Neural cell (in vitro differentiated cells): ENCODE data around the gene IGLL5. TPM values are rescaled to one million over a fixed set of nuclear protein-coding genes. Genes with fewer than 3 reads are reported as not detected.

ENCODE experiments used
- H2AFZ ChIP-seq: fragments of 200-600, 300-800 bp; sonication (generic), shearing (Covaris generic); 2 replicates; pipeline ENCODE4 v1.6.0; 2014; ENCODE audit warnings: low read depth, mild to moderate bottlenecking, antibody characterized with exemption, low read length, moderate library complexity
- H3F3A ChIP-seq: fragments of 200-600 bp; shearing (Covaris generic); 2 replicates; pipeline ENCODE4 v1.6.1; 2016; ENCODE audit warnings: mild to moderate bottlenecking, moderate library complexity, mixed read lengths, antibody characterized with exemption, low read length; ENCODE audit not compliant: insufficient read depth, poor library complexity, severe bottlenecking
- H3K27ac ChIP-seq: fragments of 200-600, 300-800 bp; sonication (generic), shearing (Covaris generic); 2 replicates; pipeline ENCODE4 v1.5.1; 2014; ENCODE audit warnings: mild to moderate bottlenecking, low read length, moderate library complexity
- H3K27me3 ChIP-seq: fragments of 300-800, 200-600 bp; sonication (generic), shearing (Covaris generic); 2 replicates; pipeline ENCODE4 v1.6.0; 2014; ENCODE audit warnings: mild to moderate bottlenecking, low read depth, low read length, moderate library complexity; ENCODE audit not compliant: insufficient read depth
- H3K36me3 ChIP-seq: fragments of 300-800, 200-600 bp; sonication (generic), shearing (Covaris generic); 2 replicates; pipeline ENCODE4 v1.5.1; 2014; ENCODE audit warnings: mild to moderate bottlenecking, antibody characterized with exemption, low read length, moderate library complexity; ENCODE audit not compliant: insufficient read depth
- H3K4me2 ChIP-seq: fragments of 300-800, 200-600 bp; sonication (generic), shearing (Covaris generic); 2 replicates; pipeline ENCODE4 v1.6.0; 2014; ENCODE audit warnings: mild to moderate bottlenecking, low read length
- H3K4me3 ChIP-seq: fragments of 300-800, 200-600 bp; sonication (generic), shearing (Covaris generic); 2 replicates; pipeline ENCODE4 v1.5.1; 2014; ENCODE audit warnings: mild to moderate bottlenecking, low read length, moderate library complexity
- H3K79me2 ChIP-seq: fragments of 200-600 bp; shearing (Covaris generic); replicated peaks from 2 replicates; pipeline ENCODE4 v1.6.0; 2014; ENCODE audit warnings: mild to moderate bottlenecking, low read length, moderate library complexity; ENCODE audit not compliant: insufficient read depth
- H3K9ac ChIP-seq: fragments of 300-800, 200-600 bp; sonication (generic), shearing (Covaris generic); 2 replicates; pipeline ENCODE4 v1.6.1; 2016; ENCODE audit warnings: mild to moderate bottlenecking, low read length, mixed read lengths
- H3K9me2 ChIP-seq: fragments of 200-600 bp; shearing (Covaris generic); 2 replicates; pipeline ENCODE4 v1.6.1; 2016; ENCODE audit warnings: mild to moderate bottlenecking, low read length, mixed read lengths; ENCODE audit not compliant: insufficient read depth
- H3K9me3 ChIP-seq: fragments of 200-600, 300-800 bp; sonication (generic), shearing (Covaris generic); 2 replicates; pipeline ENCODE4 v1.6.1; 2016; ENCODE audit warnings: mild to moderate bottlenecking, mixed run types, low read length, moderate library complexity, mixed read lengths
- H4K20me1 ChIP-seq: fragments of 200-600 bp; shearing (Covaris generic); 2 replicates; pipeline ENCODE4 v1.6.1; 2016; ENCODE audit warnings: mild to moderate bottlenecking, mixed run types; ENCODE audit not compliant: insufficient read depth
- CTCF ChIP-seq: fragments of 450-650 bp; IDR thresholded peaks from 2 replicates; pipeline ENCODE4 v1.5.1; 2014; ENCODE audit warnings: antibody characterized with exemption, mild to moderate bottlenecking, moderate library complexity; ENCODE audit not compliant: poor library complexity, severe bottlenecking
- EP300 ChIP-seq: fragments of 450-650 bp; conservative IDR thresholded peaks from 2 replicates; pipeline ENCODE4 v1.6.1; 2014; ENCODE audit warnings: antibody characterized with exemption, mild to moderate bottlenecking, moderate library complexity; ENCODE audit not compliant: poor library complexity, severe bottlenecking
- EZH2 ChIP-seq: fragments of 200-600, 300-800 bp; shearing (Covaris generic), sonication (generic); IDR thresholded peaks from 2 replicates; pipeline ENCODE4 v1.6.1; 2014; ENCODE audit warnings: antibody characterized with exemption, low read length, borderline replicate concordance, mild to moderate bottlenecking; ENCODE audit not compliant: insufficient read depth, poor library complexity, severe bottlenecking
- MXI1 ChIP-seq: fragments of 450-650 bp; conservative IDR thresholded peaks from 2 replicates; pipeline ENCODE4 v1.6.1; 2014; ENCODE audit warnings: antibody characterized with exemption, mild to moderate bottlenecking; ENCODE audit not compliant: poor library complexity, severe bottlenecking
- POLR2AphosphoS5 ChIP-seq: IDR thresholded peaks from 2 replicates; pipeline ENCODE4 v1.6.1; 2012
- RAD21 ChIP-seq: fragments of 450-650 bp; conservative IDR thresholded peaks from 2 replicates; pipeline ENCODE4 v1.6.1; 2014; ENCODE audit warnings: antibody characterized with exemption, mild to moderate bottlenecking, moderate library complexity
- SMC3 ChIP-seq: fragments of 450-650 bp; conservative IDR thresholded peaks from 2 replicates; pipeline ENCODE4 v1.6.1; 2014; ENCODE audit warnings: antibody characterized with exemption, mild to moderate bottlenecking, moderate library complexity; ENCODE audit not compliant: poor library complexity
- TAF1 ChIP-seq: IDR thresholded peaks from 2 replicates; pipeline ENCODE4 v1.6.1; 2012; ENCODE audit warnings: low read depth
- polyA plus RNA-seq: library from polyadenylated mRNA; depleted of rRNA; stranded (reverse); fragments of >200 nt; gene quantifications from 2 replicates; pipeline ENCODE4 v1.2.3, GENCODE V29; 2014
- TF ChIP-seq, protein P1 (sequence below): IDR thresholded peaks from 2 replicates; pipeline ENCODE4 v1.6.1; 2012; ENCODE audit warnings: borderline replicate concordance

The IGLL5 gene
- polyA plus RNA-seq, 1 donor from 2014 or later: 0.19 TPM

DNA sequence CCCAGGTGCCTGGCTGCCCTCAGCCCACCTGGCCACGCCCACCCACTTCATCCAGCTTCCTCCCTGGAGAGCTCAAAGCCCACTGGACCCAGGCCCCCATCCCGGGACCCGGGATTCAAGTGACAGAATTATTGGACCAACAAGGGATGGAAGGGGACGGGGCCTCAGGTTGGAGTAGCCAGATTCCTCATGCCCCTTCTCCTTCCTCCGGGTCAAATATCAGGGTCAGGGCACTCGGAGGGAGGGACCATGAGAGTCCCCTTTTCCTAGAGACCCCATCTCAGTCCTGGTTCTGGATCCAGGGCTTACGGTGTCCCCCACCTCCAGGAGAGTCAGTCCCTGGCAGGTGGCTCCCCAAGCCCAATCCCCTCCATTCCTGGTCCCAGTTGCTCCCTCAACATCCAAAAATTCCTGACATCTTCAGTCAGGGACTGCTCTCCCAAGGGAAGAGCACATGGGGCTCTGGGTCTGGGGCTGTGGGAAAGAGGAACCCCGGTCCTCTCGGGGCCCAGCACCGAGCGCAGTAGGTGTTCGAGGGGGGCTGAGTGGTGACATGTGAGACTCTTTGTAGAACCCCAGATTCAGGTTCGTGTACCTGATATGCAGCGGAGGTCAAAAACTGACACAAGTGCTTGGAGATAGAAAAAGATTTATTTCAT is 37.7 kb downstream of the IGLL5 start:
- TF ChIP-seq EP300 (no peak), TAF1 (no peak), RAD21 (no peak), SMC3 (no peak), MXI1 (no peak), EZH2 (no peak), CTCF (no peak)
- TF ChIP-seq, protein P1, sequence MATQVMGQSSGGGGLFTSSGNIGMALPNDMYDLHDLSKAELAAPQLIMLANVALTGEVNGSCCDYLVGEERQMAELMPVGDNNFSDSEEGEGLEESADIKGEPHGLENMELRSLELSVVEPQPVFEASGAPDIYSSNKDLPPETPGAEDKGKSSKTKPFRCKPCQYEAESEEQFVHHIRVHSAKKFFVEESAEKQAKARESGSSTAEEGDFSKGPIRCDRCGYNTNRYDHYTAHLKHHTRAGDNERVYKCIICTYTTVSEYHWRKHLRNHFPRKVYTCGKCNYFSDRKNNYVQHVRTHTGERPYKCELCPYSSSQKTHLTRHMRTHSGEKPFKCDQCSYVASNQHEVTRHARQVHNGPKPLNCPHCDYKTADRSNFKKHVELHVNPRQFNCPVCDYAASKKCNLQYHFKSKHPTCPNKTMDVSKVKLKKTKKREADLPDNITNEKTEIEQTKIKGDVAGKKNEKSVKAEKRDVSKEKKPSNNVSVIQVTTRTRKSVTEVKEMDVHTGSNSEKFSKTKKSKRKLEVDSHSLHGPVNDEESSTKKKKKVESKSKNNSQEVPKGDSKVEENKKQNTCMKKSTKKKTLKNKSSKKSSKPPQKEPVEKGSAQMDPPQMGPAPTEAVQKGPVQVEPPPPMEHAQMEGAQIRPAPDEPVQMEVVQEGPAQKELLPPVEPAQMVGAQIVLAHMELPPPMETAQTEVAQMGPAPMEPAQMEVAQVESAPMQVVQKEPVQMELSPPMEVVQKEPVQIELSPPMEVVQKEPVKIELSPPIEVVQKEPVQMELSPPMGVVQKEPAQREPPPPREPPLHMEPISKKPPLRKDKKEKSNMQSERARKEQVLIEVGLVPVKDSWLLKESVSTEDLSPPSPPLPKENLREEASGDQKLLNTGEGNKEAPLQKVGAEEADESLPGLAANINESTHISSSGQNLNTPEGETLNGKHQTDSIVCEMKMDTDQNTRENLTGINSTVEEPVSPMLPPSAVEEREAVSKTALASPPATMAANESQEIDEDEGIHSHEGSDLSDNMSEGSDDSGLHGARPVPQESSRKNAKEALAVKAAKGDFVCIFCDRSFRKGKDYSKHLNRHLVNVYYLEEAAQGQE: no peak
- no peaks in the 10 kb centered on the region for H3F3A ChIP-seq
- no peaks in the 10 kb centered on the region for H3K36me3 ChIP-seq
- H3K27ac ChIP-seq: no peak overlapping the region
- no peaks in the 10 kb centered on the region for H3K27me3 ChIP-seq
- H3K9ac ChIP-seq: no peak overlapping the region
- no peaks in the 10 kb centered on the region for H4K20me1 ChIP-seq
- H3K4me3 ChIP-seq: no peak overlapping the region
- no peaks in the 10 kb centered on the region for H3K79me2 ChIP-seq
- H2AFZ ChIP-seq: no peak overlapping the region
- H3K9me3 ChIP-seq: no peaks in the 10 kb centered on the region
- H3K9me2 ChIP-seq: no peaks in the 10 kb centered on the region
- H3K4me2 ChIP-seq: no peak overlapping the region

- TF ChIP-seq EP300: no peak
- TF ChIP-seq SMC3: no peak
- no peak for TF ChIP-seq RAD21
- no peak for TF ChIP-seq POLR2AphosphoS5
- TF ChIP-seq TAF1: no peak
- no peak for TF ChIP-seq EZH2
- no peak for TF ChIP-seq MXI1
- TF ChIP-seq, protein P1: no peak
- no peak for TF ChIP-seq CTCF
- H4K20me1 ChIP-seq: no peaks in the 10 kb centered on the region
- H2AFZ ChIP-seq: no peak overlapping the region
- no peaks in the 10 kb centered on the region for H3F3A ChIP-seq
- no peaks in the 10 kb centered on the region for H3K9me2 ChIP-seq
- no peaks in the 10 kb centered on the region for H3K27me3 ChIP-seq
- H3K4me3 ChIP-seq: no peak overlapping the region
- no peaks in the 10 kb centered on the region for H3K36me3 ChIP-seq
- H3K9ac ChIP-seq: no peak overlapping the region
- H3K27ac ChIP-seq: no peak overlapping the region
- no peaks in the 10 kb centered on the region for H3K9me3 ChIP-seq
- no peak overlapping the region for H3K4me2 ChIP-seq
- H3K79me2 ChIP-seq: no peaks in the 10 kb centered on the region
Measured at GRCh38 chr22:22925805-22926369, 38.3 kb downstream of the IGLL5 start.
